Measurements from ENCODE around the gene BAIAP2L2. TPM values are rescaled to one million over a fixed set of nuclear protein-coding genes. Genes with fewer than 3 reads are reported as not detected.

Gene BAIAP2L2
- total and polyA plus RNA-seq, 2 experiments from 2014 or later: 4.4 to 8.2 TPM

- no peak overlapping the region for H3K27ac ChIP-seq
- 96% methylated on average over 8 of the region's 9 CpGs for WGBS (ENCODE audit: low lambda C conversion rate, missing lambda C conversion rate)
- no peaks in the 10 kb centered on the region for H3K79me2 ChIP-seq
- no peaks in the 10 kb centered on the region for H3K36me3 ChIP-seq (replicated peaks; ENCODE audit: insufficient read depth, low read depth)
- TF ChIP-seq, protein P1, sequence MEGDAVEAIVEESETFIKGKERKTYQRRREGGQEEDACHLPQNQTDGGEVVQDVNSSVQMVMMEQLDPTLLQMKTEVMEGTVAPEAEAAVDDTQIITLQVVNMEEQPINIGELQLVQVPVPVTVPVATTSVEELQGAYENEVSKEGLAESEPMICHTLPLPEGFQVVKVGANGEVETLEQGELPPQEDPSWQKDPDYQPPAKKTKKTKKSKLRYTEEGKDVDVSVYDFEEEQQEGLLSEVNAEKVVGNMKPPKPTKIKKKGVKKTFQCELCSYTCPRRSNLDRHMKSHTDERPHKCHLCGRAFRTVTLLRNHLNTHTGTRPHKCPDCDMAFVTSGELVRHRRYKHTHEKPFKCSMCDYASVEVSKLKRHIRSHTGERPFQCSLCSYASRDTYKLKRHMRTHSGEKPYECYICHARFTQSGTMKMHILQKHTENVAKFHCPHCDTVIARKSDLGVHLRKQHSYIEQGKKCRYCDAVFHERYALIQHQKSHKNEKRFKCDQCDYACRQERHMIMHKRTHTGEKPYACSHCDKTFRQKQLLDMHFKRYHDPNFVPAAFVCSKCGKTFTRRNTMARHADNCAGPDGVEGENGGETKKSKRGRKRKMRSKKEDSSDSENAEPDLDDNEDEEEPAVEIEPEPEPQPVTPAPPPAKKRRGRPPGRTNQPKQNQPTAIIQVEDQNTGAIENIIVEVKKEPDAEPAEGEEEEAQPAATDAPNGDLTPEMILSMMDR (IDR thresholded peaks at IDR 0.05; ENCODE audit: poor library complexity): no peak
- TF ChIP-seq EZH2 (IDR thresholded peaks at IDR 0.05; ENCODE audit: borderline replicate concordance): no peak
- TF ChIP-seq EZH2phosphoT487 (IDR thresholded peaks at IDR 0.05; ENCODE audit: low read depth, severe bottlenecking, unreplicated experiment): no peak
- no peak overlapping the region for H3K4me3 ChIP-seq
- no peak for DNase-seq (ENCODE audit: low spot score)
- no peaks in the 10 kb centered on the region for H4K20me1 ChIP-seq (ENCODE audit: insufficient read depth, poor library complexity, severe bottlenecking)
- H3K4me2 ChIP-seq: no peak overlapping the region
- no peak overlapping the region for H2AFZ ChIP-seq
- H3K4me1 ChIP-seq (ENCODE audit: insufficient read depth): no peaks in the 10 kb centered on the region
- H3K27me3 ChIP-seq: no peaks in the 10 kb centered on the region
- H3K9me2 ChIP-seq (replicated peaks; ENCODE audit: insufficient read depth): no peaks in the 10 kb centered on the region
- no peaks in the 10 kb centered on the region for H3K9me3 ChIP-seq (ENCODE audit: low read depth)
Measured at GRCh38 chr22:38127869-38128268, 17.4 kb upstream of the BAIAP2L2 start.

- 84% methylated on average over 23 of the region's 23 CpGs for WGBS (ENCODE audit: low lambda C conversion rate, missing lambda C conversion rate)
- TF ChIP-seq EZH2 (IDR thresholded peaks at IDR 0.05; ENCODE audit: borderline replicate concordance) (no peak), EZH2phosphoT487 (IDR thresholded peaks at IDR 0.05; ENCODE audit: low read depth, severe bottlenecking, unreplicated experiment) (no peak)
- TF ChIP-seq, protein P1 (IDR thresholded peaks at IDR 0.05; ENCODE audit: poor library complexity): no peak
- Histone ChIP-seq H4K20me1 (ENCODE audit: insufficient read depth, poor library complexity, severe bottlenecking) (no peaks in the 10 kb centered on the region), H3K27me3 (no peaks in the 10 kb centered on the region), H3K4me3 (no peak overlapping the region), H3K9me2 (replicated peaks; ENCODE audit: insufficient read depth) (no peaks in the 10 kb centered on the region), H3K4me1 (ENCODE audit: insufficient read depth) (no peaks in the 10 kb centered on the region), H3K9me3 (ENCODE audit: low read depth) (no peaks in the 10 kb centered on the region), H3K36me3 (replicated peaks; ENCODE audit: insufficient read depth, low read depth) (no peaks in the 10 kb centered on the region), H3K79me2 (no peaks in the 10 kb centered on the region), H2AFZ (no peak overlapping the region), H3K27ac (no peak overlapping the region), H3K4me2 (no peak overlapping the region)
- no peak for DNase-seq (ENCODE audit: low spot score)
Measured at GRCh38 chr22:38126928-38127668, 16.6 kb upstream of the BAIAP2L2 start.

- Histone ChIP-seq H4K20me1 (ENCODE audit: insufficient read depth, poor library complexity, severe bottlenecking) (no peaks in the 10 kb centered on the region), H3K27ac (no peak overlapping the region), H3K27me3 (no peaks in the 10 kb centered on the region), H3K4me2 (no peak overlapping the region), H3K36me3 (replicated peaks; ENCODE audit: insufficient read depth, low read depth) (no peaks in the 10 kb centered on the region), H3K4me3 (no peak overlapping the region), H3K9me3 (ENCODE audit: low read depth) (no peaks in the 10 kb centered on the region), H3K79me2 (no peaks in the 10 kb centered on the region), H3K4me1 (ENCODE audit: insufficient read depth) (no peaks in the 10 kb centered on the region), H3K9me2 (replicated peaks; ENCODE audit: insufficient read depth) (no peaks in the 10 kb centered on the region), H2AFZ (no peak overlapping the region)
- DNase-seq (ENCODE audit: low spot score): no peak
- TF ChIP-seq, protein P1 (IDR thresholded peaks at IDR 0.05; ENCODE audit: poor library complexity): no peak
- TF ChIP-seq EZH2phosphoT487 (IDR thresholded peaks at IDR 0.05; ENCODE audit: low read depth, severe bottlenecking, unreplicated experiment): no peak
- TF ChIP-seq EZH2 (IDR thresholded peaks at IDR 0.05; ENCODE audit: borderline replicate concordance): no peak
- WGBS (ENCODE audit: low lambda C conversion rate, missing lambda C conversion rate): 88% methylated on average over 11 of the region's 11 CpGs
Measured at GRCh38 chr22:38125751-38126201, 15.3 kb upstream of the BAIAP2L2 start.

All from hepatocyte (in vitro differentiated cells).